Colonic mucosa (tissue), 4 donors: ENCODE data around the gene ADM2. TPM values are rescaled to one million over a fixed set of nuclear protein-coding genes. Genes with fewer than 3 reads are reported as not detected.
"Not testable (repeated sequence)": the region's sequence is repeated elsewhere in the genome, so short reads cannot be mapped to it uniquely, and the experiment has no call there.

Source experiments
- DNase-seq: peaks from one replicate; pipeline ENCODE4 v3.0.0-alpha.2; 2020
- H3K27ac ChIP-seq: fragments of 200-600 bp; one replicate; pipeline ENCODE4 v1.8.0; 2021
- H3K27me3 ChIP-seq: fragments of 200-600 bp; one replicate; pipeline ENCODE4 v1.8.0; 2021
- H3K36me3 ChIP-seq: fragments of 200-600 bp; one replicate; pipeline ENCODE4 v1.8.0; 2021
- H3K4me1 ChIP-seq: fragments of 200-600 bp; one replicate; pipeline ENCODE4 v1.8.0; 2021; ENCODE audit warnings: mild to moderate bottlenecking
- H3K4me3 ChIP-seq: fragments of 200-600 bp; one replicate; pipeline ENCODE4 v1.8.0; 2021
- H3K9ac ChIP-seq, 2 donors: one replicate each; pipeline ENCODE4 v1.7.0; 2013; ENCODE audit warnings: control low read depth in 2 of 2, low read depth in 2 of 2, low read length in 2 of 2
- H3K9me3 ChIP-seq: fragments of 200-600 bp; one replicate; pipeline ENCODE4 v1.8.0; 2021
- intact Hi-C: fragments of 100-400 bp; cut with DNase I; formaldehyde crosslinking; loops from one replicate; pipeline ENCODE4 v1.14.1; 2022
- total RNA-seq, 2 donors: library from RNA; stranded (reverse); fragmentation: NEBNext Ultra II Directional in 1 of 2; extraction: Animal tissue kit (Norgen Biotek cat#: 25700) in 1 of 2; gene quantifications; one replicate each; pipeline ENCODE4 v1.2.1, GENCODE V29; 2021
- TF ChIP-seq, protein P1 (sequence below): fragments of 200-600 bp; IDR thresholded peaks from one replicate; pipeline ENCODE4 v1.8.0; 2022; ENCODE audit warnings: antibody characterized with exemption, mild to moderate bottlenecking
- donor health status: healthy.
- donor health status: DM: no; HTN: no; CAD: no.
- donor health status: DM: no; HTN: no; CAD: no.

ADM2 gene
- total RNA-seq, 2 donors from 2014 or later = 4.4 to 5.1 TPM

DNA sequence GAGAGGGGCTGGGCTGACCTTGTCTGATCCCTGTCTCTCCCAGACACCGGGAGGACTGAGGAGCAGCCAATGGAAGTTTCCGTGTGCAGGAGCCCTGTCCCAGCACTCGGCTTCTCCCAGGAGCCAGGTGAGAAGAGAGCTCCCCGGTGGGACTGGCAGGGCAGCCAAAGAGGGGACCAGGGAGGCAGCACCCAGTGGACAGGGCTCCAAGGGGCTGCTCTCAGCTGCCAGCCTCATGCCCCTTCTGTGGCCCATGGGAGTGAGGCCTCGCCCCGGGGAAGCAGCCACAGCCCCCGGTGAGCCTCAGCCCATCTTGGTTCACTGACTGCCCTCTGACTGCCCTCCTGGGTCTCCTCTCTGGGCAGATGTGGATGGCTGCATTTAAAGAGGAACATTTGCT, 37.3 kb downstream of the ADM2 start:
- Histone ChIP-seq H3K36me3 (peaks cover 14% of the 10 kb centered on the region), H3K4me3 (no peak overlapping the region), H3K27ac (no peak overlapping the region), H3K4me1 (peaks cover 2% of the 10 kb centered on the region), H3K9ac (no peak overlapping the region), H3K27me3 (no peaks in the 10 kb centered on the region), H3K9me3 (no peaks in the 10 kb centered on the region)
- TF ChIP-seq, protein P1, sequence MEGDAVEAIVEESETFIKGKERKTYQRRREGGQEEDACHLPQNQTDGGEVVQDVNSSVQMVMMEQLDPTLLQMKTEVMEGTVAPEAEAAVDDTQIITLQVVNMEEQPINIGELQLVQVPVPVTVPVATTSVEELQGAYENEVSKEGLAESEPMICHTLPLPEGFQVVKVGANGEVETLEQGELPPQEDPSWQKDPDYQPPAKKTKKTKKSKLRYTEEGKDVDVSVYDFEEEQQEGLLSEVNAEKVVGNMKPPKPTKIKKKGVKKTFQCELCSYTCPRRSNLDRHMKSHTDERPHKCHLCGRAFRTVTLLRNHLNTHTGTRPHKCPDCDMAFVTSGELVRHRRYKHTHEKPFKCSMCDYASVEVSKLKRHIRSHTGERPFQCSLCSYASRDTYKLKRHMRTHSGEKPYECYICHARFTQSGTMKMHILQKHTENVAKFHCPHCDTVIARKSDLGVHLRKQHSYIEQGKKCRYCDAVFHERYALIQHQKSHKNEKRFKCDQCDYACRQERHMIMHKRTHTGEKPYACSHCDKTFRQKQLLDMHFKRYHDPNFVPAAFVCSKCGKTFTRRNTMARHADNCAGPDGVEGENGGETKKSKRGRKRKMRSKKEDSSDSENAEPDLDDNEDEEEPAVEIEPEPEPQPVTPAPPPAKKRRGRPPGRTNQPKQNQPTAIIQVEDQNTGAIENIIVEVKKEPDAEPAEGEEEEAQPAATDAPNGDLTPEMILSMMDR = no peak
- intact Hi-C loops = no loop called here
- no peak for DNase-seq

DNA sequence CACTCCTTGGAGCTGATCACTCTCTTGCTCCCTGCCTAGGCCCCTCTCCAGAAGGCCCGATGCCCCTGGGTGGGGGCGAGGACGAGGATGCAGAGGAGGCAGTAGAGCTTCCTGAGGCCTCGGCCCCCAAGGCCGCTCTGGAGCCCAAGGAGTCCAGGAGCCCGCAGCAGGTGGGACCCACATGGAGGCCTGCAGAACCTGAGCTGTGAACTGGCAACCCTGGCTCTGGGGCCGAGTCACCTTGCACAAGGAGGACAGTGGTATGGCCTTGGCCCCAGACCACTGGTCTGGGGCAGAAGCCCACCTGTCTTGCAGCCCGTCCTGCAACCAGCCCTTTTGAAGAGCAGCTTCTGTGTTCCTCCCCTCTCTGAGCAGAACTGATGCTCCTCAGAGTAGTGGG, 37.8 kb downstream of the ADM2 start:
- Histone ChIP-seq H3K4me3 (no peak overlapping the region), H3K36me3 (peaks cover 15% of the 10 kb centered on the region), H3K9ac (no peak overlapping the region), H3K27me3 (no peaks in the 10 kb centered on the region), H3K9me3 (no peaks in the 10 kb centered on the region), H3K27ac (no peak overlapping the region), H3K4me1 (peaks cover 7% of the 10 kb centered on the region)
- DNase-seq = no peak
- intact Hi-C loops = no loop called here
- TF ChIP-seq, protein P1 = no peak

DNA sequence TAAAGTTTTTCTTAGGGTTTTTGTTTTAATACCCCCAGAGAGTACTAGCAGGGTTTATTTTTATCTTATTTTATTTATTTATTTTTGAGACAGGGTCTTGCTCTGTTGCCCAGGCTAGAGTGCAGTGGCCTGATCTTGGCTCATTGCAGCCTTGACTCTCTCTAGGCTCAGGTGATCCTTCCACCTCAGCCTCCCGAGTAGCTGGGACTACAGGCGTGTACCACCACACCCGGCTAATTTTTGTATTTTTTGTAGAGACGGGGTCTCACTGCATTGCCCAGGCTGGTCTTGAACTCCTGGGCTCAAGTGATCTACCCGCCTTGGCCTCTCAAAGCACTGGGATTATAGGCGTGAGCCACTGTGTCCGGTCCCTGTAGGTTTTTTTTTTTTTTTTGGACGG, 38.8 kb downstream of the ADM2 start:
- Histone ChIP-seq H3K36me3 (peaks cover 15% of the 10 kb centered on the region), H3K4me1 (peaks cover 10% of the 10 kb centered on the region)
- not testable (repeated sequence) for H3K27me3 ChIP-seq, H3K9ac ChIP-seq, H3K4me3 ChIP-seq, H3K27ac ChIP-seq, H3K9me3 ChIP-seq, DNase-seq
- intact Hi-C loops = loop anchor here (5.0 kb wide), 1 partner anchor 42 kb away; the partner anchor contains the start of gene SYCE3

DNA sequence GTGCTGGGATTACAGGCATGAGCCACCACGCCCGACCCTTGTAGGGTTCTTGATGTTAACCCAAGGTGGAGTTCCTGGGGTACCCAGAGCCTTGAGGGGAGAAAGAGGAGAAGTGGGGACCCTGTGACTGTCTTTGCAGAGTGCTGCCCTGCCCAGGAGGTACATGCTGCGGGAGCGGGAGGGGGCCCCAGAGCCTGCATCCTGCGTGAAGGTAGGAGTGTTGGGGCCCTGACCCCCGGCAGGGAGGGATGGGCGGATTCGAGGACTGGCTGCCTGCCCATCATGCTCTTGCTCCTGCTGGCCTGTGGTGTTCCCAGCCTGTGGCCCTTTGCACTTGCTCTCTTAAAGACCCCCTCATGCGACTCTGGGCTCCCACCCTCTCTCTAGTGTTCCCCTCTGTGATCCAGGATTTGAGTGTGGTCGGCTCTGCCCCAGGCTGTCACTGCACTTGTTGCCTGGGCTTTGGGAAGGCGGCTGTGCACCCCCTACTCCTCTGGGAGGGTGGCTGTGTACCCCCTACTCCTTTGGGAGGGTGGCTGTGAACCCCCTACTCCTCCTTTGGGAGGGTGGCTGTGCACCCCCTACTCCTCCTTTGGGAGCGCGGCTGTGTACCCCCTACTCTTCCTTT, 39.6 kb downstream of the ADM2 start:
- TF ChIP-seq, protein P1 = no peak
- DNase-seq = no peak
- Histone ChIP-seq H3K9me3 (no peaks in the 10 kb centered on the region), H3K4me3 (no peak overlapping the region), H3K36me3 (peaks cover 15% of the 10 kb centered on the region), H3K27ac (no peak overlapping the region), H3K4me1 (peaks cover 10% of the 10 kb centered on the region), H3K9ac (no peak overlapping the region), H3K27me3 (no peaks in the 10 kb centered on the region)
- intact Hi-C loops = loop anchor here (5.0 kb wide), 1 partner anchor 41 kb away; the partner anchor contains the start of gene SYCE3

DNA sequence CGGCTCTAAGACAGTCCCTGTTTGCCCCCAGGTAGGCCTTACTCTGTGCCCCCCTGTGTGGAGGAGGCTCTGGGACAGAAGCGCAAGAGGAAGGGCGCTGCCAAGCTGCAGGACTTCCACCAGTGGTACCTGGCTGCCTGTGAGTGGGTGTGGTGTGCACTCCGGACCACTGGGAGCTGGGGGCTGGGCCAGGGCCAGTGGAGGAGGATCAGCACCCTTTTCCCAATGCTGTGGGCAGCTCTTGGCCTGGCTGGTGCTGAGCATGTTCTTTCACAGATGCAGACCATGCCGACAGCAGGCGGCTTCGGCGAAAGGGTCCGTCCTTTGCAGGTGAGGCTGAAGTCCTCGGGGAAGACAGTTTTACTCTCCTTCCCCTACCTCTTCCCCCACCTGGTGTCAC, 40.4 kb downstream of the ADM2 start:
- Histone ChIP-seq H3K9me3 (no peaks in the 10 kb centered on the region), H3K36me3 (peaks cover 15% of the 10 kb centered on the region), H3K4me1 (peaks cover 10% of the 10 kb centered on the region), H3K27ac (no peak overlapping the region), H3K9ac (no peak overlapping the region), H3K27me3 (no peaks in the 10 kb centered on the region), H3K4me3 (no peak overlapping the region)
- no peak for DNase-seq
- intact Hi-C loops = loop anchor here (5.0 kb wide), 1 partner anchor 41 kb away; the partner anchor contains the start of gene SYCE3
- TF ChIP-seq, protein P1 = no peak

DNA sequence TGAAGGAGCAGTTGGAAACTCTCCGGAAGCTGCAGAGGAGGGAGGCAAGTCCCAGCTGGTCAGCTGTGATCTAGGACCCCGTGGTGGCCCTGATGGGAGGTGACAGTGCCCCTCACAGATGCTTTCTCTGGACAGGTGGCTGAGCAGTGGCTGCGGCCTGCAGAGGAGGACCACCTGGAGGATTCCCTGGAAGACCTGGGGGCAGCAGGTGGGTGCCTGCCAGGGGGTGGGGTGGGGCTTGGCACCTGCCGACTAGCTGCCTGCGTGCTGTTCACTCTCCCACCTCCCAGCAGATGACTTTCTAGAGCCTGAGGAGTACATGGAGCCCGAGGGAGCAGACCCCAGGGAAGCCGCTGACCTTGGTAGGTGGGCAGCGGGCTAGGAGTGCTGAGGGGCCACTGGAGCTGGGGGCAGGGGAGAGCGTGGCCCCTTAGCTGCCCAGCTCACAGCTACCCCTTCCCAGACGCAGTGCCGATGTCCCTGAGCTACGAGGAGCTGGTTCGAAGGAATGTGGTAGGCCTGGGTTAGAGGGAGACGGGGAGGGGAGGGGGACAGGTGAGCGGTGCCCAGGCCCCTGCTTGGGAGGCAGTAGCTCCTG, 41.0 kb downstream of the ADM2 start:
- intact Hi-C loops = loop anchor here (5.0 kb wide), 1 partner anchor 40 kb away; the partner anchor contains the start of gene SYCE3
- H3K27me3 ChIP-seq = no peaks in the 10 kb centered on the region
- H3K9me3 ChIP-seq = no peaks in the 10 kb centered on the region
- H3K4me1 ChIP-seq = peaks cover 10% of the 10 kb centered on the region
- H3K4me3 ChIP-seq = no peak overlapping the region
- TF ChIP-seq, protein P1 = no peak
- no peak overlapping the region for H3K9ac ChIP-seq
- H3K36me3 ChIP-seq = peaks cover 15% of the 10 kb centered on the region
- no peak overlapping the region for H3K27ac ChIP-seq
- DNase-seq = no peak
